Renal cortex interstitium (tissue), 11 donors: Measurements from ENCODE around the gene PACSIN3. TPM values are rescaled to one million over a fixed set of nuclear protein-coding genes. Genes with fewer than 3 reads are reported as not detected.

Experiments used
- DNase-seq, 11 donors: peaks; one replicate each; pipeline ENCODE4 v3.0.0-alpha.2; 2013; ENCODE audit warnings: low read depth in 9 of 11, low spot score in 4 of 11; ENCODE audit errors: extremely low read depth in 1 of 11
- polyA plus RNA-seq, 3 donors: library from polyadenylated mRNA; unstranded; fragments of 120-200 nt; gene quantifications; one replicate each; pipeline ENCODE4 v1.2.1, GENCODE V29; 2013; ENCODE audit not compliant: insufficient read length in 3 of 3

Gene PACSIN3
- polyA plus RNA-seq, 3 donors = 25.9 to 43.6 (median 38.8) TPM

GRCh38 chr11:47180006-47180787, 6.0 kb downstream of the PACSIN3 start:
- DNase-seq = no peak

DNA sequence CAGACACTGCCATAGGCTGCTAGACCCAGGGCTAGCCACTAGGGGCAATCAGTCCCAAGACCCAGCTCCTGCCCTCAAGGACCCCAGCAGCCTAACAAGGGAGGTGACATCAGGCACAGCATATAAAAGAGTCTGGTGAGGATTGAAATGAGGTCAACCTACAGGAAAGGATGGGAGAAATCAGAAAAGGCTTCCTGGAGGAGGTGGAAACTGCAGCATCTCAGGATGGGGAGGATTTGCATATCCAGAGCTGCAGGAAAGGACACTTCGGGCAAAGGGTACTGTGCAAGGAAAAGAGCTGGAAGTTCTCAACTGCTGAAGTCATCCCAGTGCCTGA, 6.6 kb downstream of the PACSIN3 start:
- DNase-seq = no peak

GRCh38 chr11:47178737-47179654, 7.2 kb downstream of the PACSIN3 start:
- no peak for DNase-seq

DNA sequence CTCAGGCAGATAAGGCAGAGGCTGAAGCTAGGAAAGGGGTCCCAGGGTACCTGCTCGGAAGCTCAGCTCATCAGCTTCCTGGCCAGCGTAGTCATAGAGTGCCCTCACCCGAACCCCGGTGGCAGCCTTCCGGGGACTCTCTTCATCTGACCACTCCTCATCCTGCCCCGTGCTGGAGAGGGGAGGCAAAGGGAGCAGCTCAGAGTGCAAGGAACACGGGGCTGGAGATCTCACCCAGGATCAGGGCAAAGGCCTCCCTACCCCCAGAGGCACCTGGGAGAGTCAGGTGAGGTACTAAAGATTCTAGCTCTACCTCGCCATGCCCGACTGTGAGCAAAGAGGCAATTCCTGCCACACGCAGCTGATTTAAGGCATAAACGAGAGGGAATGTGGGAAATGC, 7.9 kb downstream of the PACSIN3 start:
- no peak for DNase-seq

- no peak for DNase-seq
Observed at GRCh38 chr11:47177846-47178245, 8.4 kb downstream of the PACSIN3 start.

DNA sequence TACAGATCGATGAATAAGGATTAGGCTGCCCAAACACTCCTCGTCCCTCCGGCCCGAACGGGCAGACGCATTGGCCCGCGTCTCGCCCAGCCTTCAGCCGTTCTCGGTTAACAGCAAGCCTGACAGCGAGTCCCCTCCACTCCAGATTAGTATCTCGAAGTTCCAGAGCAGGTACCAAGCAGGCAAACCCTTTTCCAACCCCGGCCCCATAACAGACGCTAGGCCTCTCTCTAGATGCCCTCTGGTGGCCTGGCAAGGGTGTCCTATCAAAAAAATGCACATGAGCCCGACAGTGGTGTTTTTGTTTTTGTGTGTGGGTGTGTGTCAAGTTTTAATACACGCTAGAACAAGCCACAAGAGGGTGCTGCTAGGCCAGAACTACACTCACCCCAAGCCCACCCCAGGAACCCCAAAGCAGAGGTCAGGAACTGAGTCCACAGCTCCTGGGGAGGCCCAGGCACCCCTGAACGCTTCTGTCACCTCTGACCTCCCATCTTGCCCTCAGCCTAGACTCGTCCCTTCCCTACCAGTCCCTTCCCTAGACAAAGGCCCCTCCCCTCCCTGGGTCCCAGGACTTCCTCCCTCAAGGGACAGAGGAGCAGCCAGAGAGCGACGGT, 8.9 kb downstream of the PACSIN3 start:
- peak in 7 of 11 donors; percentile 65 to 83 (median 75) for DNase-seq

DNA sequence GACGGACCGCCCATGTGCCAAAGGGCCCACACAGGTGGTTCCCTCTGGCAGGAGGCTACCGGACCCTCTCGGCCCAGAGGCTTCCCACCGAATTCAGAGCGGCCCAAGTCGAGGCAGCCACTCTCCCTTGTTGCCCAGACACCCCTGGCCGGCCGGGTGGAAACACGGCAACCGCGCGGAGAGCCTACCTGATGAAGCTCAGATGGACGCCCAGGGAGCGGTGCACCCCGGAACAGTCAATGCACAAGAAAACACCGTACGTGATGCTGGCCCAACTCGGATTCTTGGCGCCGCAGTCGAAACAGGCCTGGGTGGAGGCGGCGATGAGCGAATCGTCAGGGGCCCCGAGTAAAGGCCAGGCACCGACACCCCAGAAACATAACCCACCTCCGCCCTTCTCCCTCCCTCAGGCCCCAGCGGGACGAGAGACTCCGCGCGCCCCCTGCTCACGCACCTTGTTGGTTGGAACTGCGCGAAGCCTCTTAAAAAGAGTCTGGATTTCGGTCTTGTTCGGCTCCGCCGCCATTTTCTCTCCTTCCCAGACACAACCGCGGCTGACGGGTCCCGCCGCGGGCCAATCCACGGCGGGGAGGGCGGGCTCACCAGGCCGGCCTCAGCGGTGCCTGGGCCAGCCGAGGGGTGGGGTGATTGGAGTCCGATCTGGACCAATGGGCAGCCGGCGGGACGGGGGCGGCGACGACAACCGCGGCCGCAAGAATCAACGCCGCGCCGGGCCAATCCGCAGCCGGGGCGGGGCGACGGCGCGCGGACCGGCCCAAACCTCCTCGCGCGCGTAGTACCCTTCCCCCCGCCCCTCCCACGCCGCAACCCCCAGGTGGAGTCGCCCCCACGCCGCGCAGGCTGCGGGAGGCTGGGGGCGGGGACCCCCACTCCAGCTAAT, 9.7 kb downstream of the PACSIN3 start, which contains the start of gene ARFGAP2:
Gene ARFGAP2 (minus strand): TSS at position 552 of the 901 bp plus-strand sequence. CDS start 26 bp downstream, at position 526.
- peak; percentile 83 to 97 (median 95) for DNase-seq

- no peak for DNase-seq
Observed at GRCh38 chr11:47175746-47176327, 10.4 kb downstream of the PACSIN3 start.

DNA sequence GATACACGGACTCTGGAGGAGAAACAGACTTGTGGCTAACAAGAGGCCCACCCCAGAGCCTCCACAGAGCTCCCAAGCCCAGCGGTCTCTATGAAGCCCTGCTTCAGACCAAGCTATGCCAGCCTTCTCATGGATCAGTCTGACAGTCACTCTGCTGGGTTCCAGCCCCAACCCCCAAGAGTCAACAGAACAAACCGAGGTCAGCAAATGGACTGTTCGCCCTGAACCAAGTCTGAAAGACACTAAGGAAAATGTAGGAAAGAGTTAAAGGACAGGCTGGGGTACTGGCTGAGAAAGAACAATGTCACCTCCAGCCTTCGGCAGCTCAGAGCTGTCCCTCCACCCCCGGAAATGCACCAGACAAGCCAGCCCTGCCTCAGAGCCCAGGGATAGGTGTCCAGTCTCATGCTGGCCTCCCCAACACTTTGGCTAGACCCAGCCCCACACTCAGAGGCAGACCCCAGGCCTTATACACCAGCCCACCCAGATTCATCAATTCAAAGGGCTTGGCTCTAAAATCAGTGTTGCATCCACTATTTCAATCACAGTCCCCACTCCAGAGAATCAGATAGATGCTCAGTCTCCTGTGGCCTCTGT, 13.4 kb downstream of the PACSIN3 start:
- no peak for DNase-seq

GRCh38 chr11:47171856-47172255, 14.4 kb downstream of the PACSIN3 start:
- no peak for DNase-seq

- DNase-seq = no peak
Observed at GRCh38 chr11:47171061-47171838, 15.0 kb downstream of the PACSIN3 start.

GRCh38 chr11:47166368-47166767, 19.9 kb downstream of the PACSIN3 start:
- DNase-seq = no peak

GRCh38 chr11:47165253-47165840, 20.9 kb downstream of the PACSIN3 start:
- DNase-seq = no peak

GRCh38 chr11:47164321-47164720, 21.9 kb downstream of the PACSIN3 start:
- no peak for DNase-seq

DNA sequence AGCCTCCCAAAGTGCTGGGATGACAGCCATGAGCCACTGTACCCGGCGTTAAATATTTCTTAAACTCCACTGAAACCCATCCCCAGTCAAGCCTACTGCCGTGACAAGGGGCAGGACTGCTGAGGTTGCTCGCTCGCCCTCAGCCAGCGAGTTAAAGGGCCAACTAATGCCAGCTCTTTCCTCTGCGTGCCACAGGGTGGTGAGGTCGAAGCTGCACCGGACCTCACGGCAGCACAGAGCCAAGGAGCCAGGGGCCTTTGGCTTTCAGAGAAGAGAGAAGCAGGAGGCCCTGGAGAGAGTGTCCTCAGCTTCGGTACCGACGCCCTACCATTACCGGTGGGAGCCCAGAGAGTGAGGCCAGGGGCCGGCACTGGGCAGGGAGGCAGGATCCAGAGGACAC, 22.3 kb downstream of the PACSIN3 start:
- DNase-seq = no peak

DNA sequence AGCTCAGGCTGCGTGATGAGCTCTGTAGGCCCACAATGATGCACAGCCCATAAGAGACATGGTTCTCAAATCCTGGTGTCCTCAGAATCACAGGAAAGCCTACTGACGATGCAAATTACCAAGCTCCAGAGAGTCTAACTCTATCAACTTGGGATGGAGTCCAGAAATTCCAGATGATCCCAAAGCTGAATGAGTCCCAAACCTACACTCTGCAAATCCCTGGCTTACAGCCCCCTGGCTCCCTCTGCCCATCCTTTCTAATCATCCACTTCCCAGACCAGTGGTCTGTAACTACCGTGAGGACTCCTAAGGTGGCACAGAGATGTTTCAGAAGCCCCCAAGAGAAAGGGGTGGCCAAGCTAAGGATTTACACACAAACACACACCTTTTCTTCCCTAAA, 23.0 kb downstream of the PACSIN3 start:
- no peak for DNase-seq

DNA sequence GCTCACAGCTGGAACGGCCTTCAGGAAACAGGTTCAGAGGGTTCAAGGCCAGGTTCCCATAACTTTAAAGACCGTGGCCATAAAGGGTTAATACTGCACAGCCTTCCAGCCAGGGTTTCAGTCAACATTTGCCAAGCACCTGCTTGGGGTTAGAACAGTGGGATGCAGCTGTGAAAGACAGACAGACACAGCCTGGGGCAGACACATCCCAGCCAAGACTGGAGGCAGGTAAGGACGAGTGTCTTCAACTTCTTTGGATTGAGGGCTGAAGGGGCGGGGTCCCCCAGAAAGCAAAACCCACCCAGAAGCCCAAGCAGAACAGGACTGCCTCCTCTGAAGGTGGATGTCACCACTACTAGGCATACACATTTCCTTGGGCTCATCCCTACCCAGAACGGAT, 23.8 kb downstream of the PACSIN3 start:
- DNase-seq = no peak
